WTC11 (cell line): ENCODE measurements around the gene KIF13A. TPM values are rescaled to one million over a fixed set of nuclear protein-coding genes. Genes with fewer than 3 reads are reported as not detected.

Experiments used
- ATAC-seq: fragments of 200-7000 bp; cut with Tn5 transposase; 2 replicates; pipeline ENCODE4 v1.10.0; 2021; ENCODE audit warnings: mild to moderate bottlenecking, moderate library complexity
- CTCF ChIA-PET: fragments of 300-600 bp; sonication (Branson Sonifier 250); formaldehyde crosslinking; loops from one replicate; lab custom pipeline; 2021; ENCODE audit warnings: antibody characterized with exemption; lab: Charles Lee
- POLR2A ChIA-PET: fragments of 350-600 bp; sonication (Branson Sonifier 250); formaldehyde crosslinking; loops from one replicate; lab custom pipeline; 2021; ENCODE audit warnings: antibody characterized with exemption; lab: Charles Lee
- DNase-seq: peaks from one replicate; pipeline ENCODE4 v3.0.0; 2021; ENCODE audit warnings: low spot score
- H3K27ac Mint-ChIP-seq: 2 replicates; pipeline ENCODE4 v1.8.0; 2021; ENCODE audit warnings: mixed read lengths
- H3K27me3 Mint-ChIP-seq: 2 replicates; pipeline ENCODE4 v1.8.0; 2021; ENCODE audit warnings: low read depth, mild to moderate bottlenecking, moderate library complexity, mixed read lengths
- H3K36me3 Mint-ChIP-seq: 2 replicates; pipeline ENCODE4 v1.8.0; 2021; ENCODE audit warnings: mixed read lengths
- H3K4me1 Mint-ChIP-seq: 2 replicates; pipeline ENCODE4 v1.8.0; 2022; ENCODE audit warnings: mixed read lengths
- H3K4me3 Mint-ChIP-seq: 2 replicates; pipeline ENCODE4 v1.8.0; 2021; ENCODE audit warnings: mild to moderate bottlenecking, moderate library complexity, mixed read lengths
- H3K9me3 Mint-ChIP-seq: 2 replicates; pipeline ENCODE4 v1.8.0; 2021; ENCODE audit warnings: mixed read lengths
- ARID4B ChIP-seq: sonication (generic); formaldehyde crosslinking; IDR thresholded peaks from 2 replicates; pipeline ENCODE4 v1.8.0; 2023; ENCODE audit warnings: missing genetic modification reagents, mild to moderate bottlenecking, borderline replicate concordance
- CDX4 ChIP-seq: fragments of 250-450 bp; sonication (Bioruptor Pico); IDR thresholded peaks from 2 replicates; pipeline ENCODE4 v1.9.0; 2021; ENCODE audit warnings: moderate library complexity, mild to moderate bottlenecking, inconsistent platforms, borderline replicate concordance
- CREM ChIP-seq: sonication (generic); formaldehyde crosslinking; IDR thresholded peaks from 2 replicates; pipeline ENCODE4 v1.8.1; 2022; ENCODE audit warnings: mild to moderate bottlenecking, missing genetic modification reagents, moderate library complexity
- E2F4 ChIP-seq: sonication (generic); formaldehyde crosslinking; IDR thresholded peaks from 2 replicates; pipeline ENCODE4 v1.8.1; 2022; ENCODE audit warnings: low read depth, mild to moderate bottlenecking, moderate library complexity, missing genetic modification reagents, borderline replicate concordance
- ETV6 ChIP-seq: sonication (generic); formaldehyde crosslinking; IDR thresholded peaks from 2 replicates; pipeline ENCODE4 v1.8.1; 2022; ENCODE audit warnings: mild to moderate bottlenecking, missing genetic modification reagents
- FOXK1 ChIP-seq: sonication (generic); formaldehyde crosslinking; IDR thresholded peaks from 2 replicates; pipeline ENCODE4 v1.8.0; 2022; ENCODE audit warnings: mild to moderate bottlenecking, moderate library complexity, missing genetic modification reagents
- FOXP1 ChIP-seq: sonication (generic); formaldehyde crosslinking; IDR thresholded peaks from 2 replicates; pipeline ENCODE4 v1.8.0; 2022; ENCODE audit warnings: missing genetic modification reagents, mild to moderate bottlenecking, moderate library complexity, borderline replicate concordance
- GRHL2 ChIP-seq: fragments of 250-450 bp; sonication (Bioruptor Pico); IDR thresholded peaks from 2 replicates; pipeline ENCODE4 v1.8.0; 2022; ENCODE audit warnings: mild to moderate bottlenecking, moderate library complexity; ENCODE audit not compliant: insufficient replicate concordance, severe bottlenecking
- MAX ChIP-seq: sonication (generic); formaldehyde crosslinking; IDR thresholded peaks from 2 replicates; pipeline ENCODE4 v1.8.0; 2022; ENCODE audit warnings: mild to moderate bottlenecking, missing genetic modification reagents
- PRDM15 ChIP-seq: sonication (generic); formaldehyde crosslinking; IDR thresholded peaks from 2 replicates; pipeline ENCODE4 v1.8.0; 2022; ENCODE audit warnings: missing genetic modification reagents
- RORB ChIP-seq: fragments of 250-450 bp; sonication (Bioruptor Pico); IDR thresholded peaks from 2 replicates; pipeline ENCODE4 v1.9.0; 2021; ENCODE audit warnings: mild to moderate bottlenecking
- ZNF219 ChIP-seq: sonication (generic); formaldehyde crosslinking; IDR thresholded peaks from 2 replicates; pipeline ENCODE4 v1.8.0; 2023; ENCODE audit warnings: missing genetic modification reagents, mild to moderate bottlenecking, borderline replicate concordance
- ZNF263 ChIP-seq: sonication (generic); formaldehyde crosslinking; IDR thresholded peaks from 2 replicates; pipeline ENCODE4 v1.8.1; 2022; ENCODE audit warnings: low read depth, mild to moderate bottlenecking, moderate library complexity, missing genetic modification reagents
- ZNF423 ChIP-seq: fragments of 250-450 bp; sonication (Bioruptor Pico); IDR thresholded peaks from 2 replicates; pipeline ENCODE4 v2.1.2; 2022; ENCODE audit warnings: mild to moderate bottlenecking, moderate library complexity
- total RNA-seq: library from RNA; stranded (reverse); gene quantifications from 3 replicates; pipeline ENCODE4 v1.2.3, GENCODE V29; 2021
- TF ChIP-seq, protein P1 (sequence below): sonication (generic); formaldehyde crosslinking; IDR thresholded peaks from 2 replicates; pipeline ENCODE4 v1.8.1; 2023; ENCODE audit warnings: mild to moderate bottlenecking, missing genetic modification reagents, borderline replicate concordance
- TF ChIP-seq, protein P2 (sequence below): sonication (generic); formaldehyde crosslinking; IDR thresholded peaks from 2 replicates; pipeline ENCODE4 v1.8.1; 2023; ENCODE audit warnings: mild to moderate bottlenecking, moderate library complexity, missing genetic modification reagents

KIF13A gene
- total RNA-seq, 1 experiment from 2014 or later: 32.7 TPM

DNA sequence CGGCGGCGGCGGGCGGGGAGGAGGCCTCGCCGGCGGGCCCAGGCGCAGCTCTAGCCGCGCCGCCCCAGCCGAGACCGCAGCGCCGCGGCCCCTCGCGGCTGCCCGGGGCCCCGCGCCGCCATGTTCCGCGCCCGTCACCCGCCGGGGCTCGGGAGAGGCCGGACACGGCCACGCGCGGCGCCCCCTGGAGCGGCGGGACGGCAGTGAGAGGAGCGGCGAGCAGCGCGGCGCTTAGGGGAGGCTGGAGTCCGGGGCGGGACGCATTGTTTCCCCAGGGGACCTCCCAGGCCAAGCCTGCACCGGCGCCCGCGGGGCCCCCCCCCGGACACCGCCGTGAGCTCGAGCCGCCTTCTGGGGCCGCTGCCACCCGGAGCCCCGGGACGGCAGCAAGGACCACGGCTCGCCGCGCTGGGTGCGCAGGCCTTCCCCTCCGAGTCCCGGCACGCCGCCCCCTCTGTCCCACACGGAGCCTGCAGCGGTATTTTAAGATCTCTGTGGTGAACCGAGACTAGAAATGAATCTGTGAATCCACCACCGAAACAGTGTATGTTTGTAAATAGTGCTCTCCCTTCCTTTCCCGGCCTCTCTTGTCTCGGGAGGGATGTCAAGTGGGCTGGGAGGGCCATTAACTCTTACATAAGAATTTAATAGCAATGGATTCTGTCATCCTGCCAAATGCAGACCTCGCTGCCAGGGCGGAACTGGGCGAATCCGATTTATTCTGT lies 424 bp upstream of the KIF13A start (continued):
- peak; percentile 50; the same call in 1 of the 2 replicates for TF ChIP-seq ZNF423
- no peak for TF ChIP-seq ZNF263 (CRISPR knock-in tag)
- no peak for TF ChIP-seq RORB (CRISPR knock-in tag)
- no peak for TF ChIP-seq CDX4
- no peak for TF ChIP-seq GRHL2 (CRISPR knock-in tag)
- TF ChIP-seq, protein P1, sequence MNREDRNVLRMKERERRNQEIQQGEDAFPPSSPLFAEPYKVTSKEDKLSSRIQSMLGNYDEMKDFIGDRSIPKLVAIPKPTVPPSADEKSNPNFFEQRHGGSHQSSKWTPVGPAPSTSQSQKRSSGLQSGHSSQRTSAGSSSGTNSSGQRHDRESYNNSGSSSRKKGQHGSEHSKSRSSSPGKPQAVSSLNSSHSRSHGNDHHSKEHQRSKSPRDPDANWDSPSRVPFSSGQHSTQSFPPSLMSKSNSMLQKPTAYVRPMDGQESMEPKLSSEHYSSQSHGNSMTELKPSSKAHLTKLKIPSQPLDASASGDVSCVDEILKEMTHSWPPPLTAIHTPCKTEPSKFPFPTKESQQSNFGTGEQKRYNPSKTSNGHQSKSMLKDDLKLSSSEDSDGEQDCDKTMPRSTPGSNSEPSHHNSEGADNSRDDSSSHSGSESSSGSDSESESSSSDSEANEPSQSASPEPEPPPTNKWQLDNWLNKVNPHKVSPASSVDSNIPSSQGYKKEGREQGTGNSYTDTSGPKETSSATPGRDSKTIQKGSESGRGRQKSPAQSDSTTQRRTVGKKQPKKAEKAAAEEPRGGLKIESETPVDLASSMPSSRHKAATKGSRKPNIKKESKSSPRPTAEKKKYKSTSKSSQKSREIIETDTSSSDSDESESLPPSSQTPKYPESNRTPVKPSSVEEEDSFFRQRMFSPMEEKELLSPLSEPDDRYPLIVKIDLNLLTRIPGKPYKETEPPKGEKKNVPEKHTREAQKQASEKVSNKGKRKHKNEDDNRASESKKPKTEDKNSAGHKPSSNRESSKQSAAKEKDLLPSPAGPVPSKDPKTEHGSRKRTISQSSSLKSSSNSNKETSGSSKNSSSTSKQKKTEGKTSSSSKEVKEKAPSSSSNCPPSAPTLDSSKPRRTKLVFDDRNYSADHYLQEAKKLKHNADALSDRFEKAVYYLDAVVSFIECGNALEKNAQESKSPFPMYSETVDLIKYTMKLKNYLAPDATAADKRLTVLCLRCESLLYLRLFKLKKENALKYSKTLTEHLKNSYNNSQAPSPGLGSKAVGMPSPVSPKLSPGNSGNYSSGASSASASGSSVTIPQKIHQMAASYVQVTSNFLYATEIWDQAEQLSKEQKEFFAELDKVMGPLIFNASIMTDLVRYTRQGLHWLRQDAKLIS (CRISPR knock-in tag): no peak
- no peak for TF ChIP-seq ZNF219
- TF ChIP-seq, all 79 proteins: peak for 7

DNA sequence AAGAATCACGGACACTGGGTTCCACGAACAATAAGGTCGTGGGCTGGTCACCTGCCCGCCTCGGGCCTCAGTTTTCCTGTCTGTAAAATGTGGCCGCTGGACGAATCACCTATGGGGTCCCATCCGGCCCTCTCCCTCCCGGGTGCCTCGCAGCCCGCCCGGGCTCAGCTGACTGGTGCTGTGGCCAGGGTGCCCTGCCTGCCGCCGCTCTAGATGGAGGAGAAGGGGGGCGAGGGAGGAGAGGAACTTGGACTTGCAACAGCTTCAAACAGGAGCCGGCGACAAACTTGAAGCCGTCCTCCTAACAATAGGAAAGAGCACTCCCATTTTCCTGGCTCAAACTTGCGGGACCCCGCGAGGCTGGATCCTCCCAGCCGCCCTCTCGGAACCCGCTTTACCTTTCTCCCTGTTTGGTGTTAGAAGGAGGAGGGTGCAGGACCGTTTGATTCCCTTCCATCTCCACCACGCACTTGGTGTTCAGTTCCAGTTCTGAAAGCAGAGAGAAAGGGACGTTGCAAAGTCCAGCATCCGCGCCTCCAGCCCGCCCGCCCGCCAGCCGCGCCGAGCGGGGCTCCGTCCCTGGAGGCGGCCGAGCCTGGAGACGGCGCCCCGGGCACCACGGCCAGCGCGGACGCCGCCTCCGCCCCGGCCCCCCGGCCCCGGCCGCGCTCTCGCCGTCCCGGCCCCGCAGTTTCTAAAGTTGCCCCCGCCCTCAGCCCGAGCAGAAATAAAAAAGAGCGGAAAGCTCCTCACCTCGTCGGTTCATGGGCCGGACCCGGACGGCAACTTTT lies 584 bp downstream of the KIF13A start:
- ChIA-PET CTCF (interaction anchor here (0.6 to 3.0 kb wide), 2 partner anchors 132 to 135 kb away, joined by 4 to 12 read pairs; partner anchors contain the start of gene NHLRC1), POLR2A (interaction anchor here (0.7 to 1.6 kb wide), 3 partner anchors 14 to 135 kb away, joined by 3 to 4 read pairs (median 4); partner anchors contain the start of gene NHLRC1)
- Mint-ChIP-seq H3K9me3 (no peaks in the 10 kb centered on the region), H3K27me3 (peaks cover 15% of the 10 kb centered on the region), H3K27ac (peak overlapping the region; percentile 49; the same call in 1 of the 2 replicates), H3K36me3 (no peaks in the 10 kb centered on the region), H3K4me1 (peaks cover 37% of the 10 kb centered on the region), H3K4me3 (peak overlapping the region; percentile 84)
- DNase-seq (peak; percentile 54), ATAC-seq (peak; percentile 43)
- TF ChIP-seq FOXP1 (CRISPR knock-in tag): 0 out of 2 replicates have a peak, but pooled peaks have one; percentile 17
- no peak for TF ChIP-seq E2F4 (CRISPR knock-in tag)
- TF ChIP-seq PRDM15 (CRISPR knock-in tag): no peak
- TF ChIP-seq, protein P2, sequence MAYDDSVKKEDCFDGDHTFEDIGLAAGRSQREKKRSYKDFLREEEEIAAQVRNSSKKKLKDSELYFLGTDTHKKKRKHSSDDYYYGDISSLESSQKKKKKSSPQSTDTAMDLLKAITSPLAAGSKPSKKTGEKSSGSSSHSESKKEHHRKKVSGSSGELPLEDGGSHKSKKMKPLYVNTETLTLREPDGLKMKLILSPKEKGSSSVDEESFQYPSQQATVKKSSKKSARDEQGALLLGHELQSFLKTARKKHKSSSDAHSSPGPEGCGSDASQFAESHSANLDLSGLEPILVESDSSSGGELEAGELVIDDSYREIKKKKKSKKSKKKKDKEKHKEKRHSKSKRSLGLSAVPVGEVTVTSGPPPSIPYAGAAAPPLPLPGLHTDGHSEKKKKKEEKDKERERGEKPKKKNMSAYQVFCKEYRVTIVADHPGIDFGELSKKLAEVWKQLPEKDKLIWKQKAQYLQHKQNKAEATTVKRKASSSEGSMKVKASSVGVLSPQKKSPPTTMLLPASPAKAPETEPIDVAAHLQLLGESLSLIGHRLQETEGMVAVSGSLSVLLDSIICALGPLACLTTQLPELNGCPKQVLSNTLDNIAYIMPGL (CRISPR knock-in tag): 0 out of 2 replicates have a peak, but pooled peaks have one; percentile 55
- TF ChIP-seq ETV6 (CRISPR knock-in tag): no peak
- no peak for TF ChIP-seq FOXK1 (CRISPR knock-in tag)
- peak; percentile 48; the same call in 1 of the 2 replicates for TF ChIP-seq CREM (CRISPR knock-in tag)
- peak; percentile 81; the same call in 1 of the 2 replicates for TF ChIP-seq ARID4B (CRISPR knock-in tag)
- 0 out of 2 replicates have a peak, but pooled peaks have one; percentile 41 for TF ChIP-seq MAX (CRISPR knock-in tag)
